MM.1S (cell line): ENCODE results near the gene FERMT2.

Experiments used
- CTCF ChIP-seq: fragments of 300-600 bp; sonication (generic); IDR thresholded peaks from 2 replicates; pipeline ENCODE4 v1.5.1; 2016; ENCODE audit warnings: antibody characterized with exemption, low read length, mixed read lengths
- EZH2 ChIP-seq: fragments of 300-600 bp; sonication (generic); optimal IDR thresholded peaks from 2 replicates; pipeline ENCODE3; 2017; ENCODE audit warnings: low read depth, mild to moderate bottlenecking, antibody characterized with exemption, low read length, mixed read lengths

DNA sequence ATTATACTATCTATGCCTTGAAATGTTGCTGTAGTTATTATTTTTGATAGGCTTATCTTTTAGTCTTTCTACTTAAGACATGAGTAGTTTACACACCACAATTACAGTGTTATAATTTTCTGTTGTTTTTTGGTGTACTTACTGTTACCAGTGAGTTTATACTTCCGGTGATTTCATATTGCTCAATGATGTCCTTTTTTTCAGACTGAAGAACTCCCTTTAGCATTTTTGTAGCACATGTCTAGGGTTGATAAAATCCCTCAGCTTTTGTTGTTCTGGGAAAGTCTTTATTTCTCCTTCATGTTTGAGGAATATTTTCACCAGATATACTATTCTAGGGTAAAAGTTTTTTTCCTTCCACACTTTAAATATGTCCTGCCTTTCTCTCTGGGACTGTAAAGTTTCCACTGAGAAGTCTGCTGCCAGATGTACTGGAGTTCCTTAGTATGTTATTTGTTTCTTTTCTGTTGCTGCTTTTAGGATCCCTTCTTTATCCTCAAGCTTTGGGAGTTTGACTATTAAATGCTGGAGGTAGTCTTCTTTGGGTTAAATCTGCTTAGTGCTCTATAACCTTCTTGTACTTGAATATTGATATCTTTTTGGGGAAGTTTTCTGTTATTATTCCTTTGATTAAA is 41.5 kb upstream of the FERMT2 start:
- TF ChIP-seq CTCF: no peak
- TF ChIP-seq EZH2: no peak
